Measurements from ENCODE around the gene ANK3. TPM values are rescaled to one million over a fixed set of nuclear protein-coding genes. Genes with fewer than 3 reads are reported as not detected.

The ANK3 gene
- polyA plus RNA-seq, 1 donor (not counting 4 experiments of a cell fraction or from before 2014, with no cell fraction given) = 8.3 TPM

DNA sequence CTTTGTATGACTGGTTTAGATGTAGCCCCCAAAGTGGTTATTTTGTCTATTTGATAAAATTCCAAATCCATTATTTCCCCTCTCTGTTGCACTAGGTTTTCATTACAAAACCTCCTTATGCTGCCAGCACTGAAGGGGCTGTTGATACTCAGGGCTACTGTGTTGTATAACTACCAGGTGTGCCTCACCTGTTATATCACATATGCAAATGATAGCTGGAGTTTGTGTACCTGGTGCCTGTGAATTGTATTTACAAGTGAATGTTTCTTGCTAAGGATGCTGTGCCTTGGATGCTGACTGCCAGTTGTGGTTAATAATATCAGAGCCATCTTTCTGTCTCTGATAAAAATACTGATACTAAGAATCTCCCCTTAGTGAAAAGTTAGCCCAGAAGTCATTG, 398.6 kb downstream of the ANK3 start:
- dilution Hi-C loops (cut with MboI; ENCODE audit: extremely low pct_ligation_motif_present, low sequenced_read_pairs) = no loop called here
- H3K9me3 ChIP-seq (ENCODE audit: control insufficient read depth, low read depth, low read length) = no peaks in the 10 kb centered on the region
- FAIRE-seq (no peak), DNase-seq (ENCODE audit: low read depth, low spot score) (no peak)
- peak overlapping the region; percentile 68 for H2AFZ ChIP-seq (ENCODE audit: control insufficient read depth, low read length)
- H3K27ac ChIP-seq (ENCODE audit: control insufficient read depth, insufficient read depth, low read length) = peak overlapping the region; percentile 85
- no peaks in the 10 kb centered on the region for H3K79me2 ChIP-seq (ENCODE audit: control insufficient read depth, insufficient read depth, low read length)
- H3K36me3 ChIP-seq (ENCODE audit: control insufficient read depth in 2 of 2, extremely low read depth in 1 of 2, insufficient read depth in 2 of 2, low read length in 2 of 2) = no peaks in the 10 kb centered on the region
- H3K27me3 ChIP-seq (ENCODE audit: control insufficient read depth, extremely low read depth, insufficient read depth, low read length) = no peaks in the 10 kb centered on the region
- TF ChIP-seq, protein P1, sequence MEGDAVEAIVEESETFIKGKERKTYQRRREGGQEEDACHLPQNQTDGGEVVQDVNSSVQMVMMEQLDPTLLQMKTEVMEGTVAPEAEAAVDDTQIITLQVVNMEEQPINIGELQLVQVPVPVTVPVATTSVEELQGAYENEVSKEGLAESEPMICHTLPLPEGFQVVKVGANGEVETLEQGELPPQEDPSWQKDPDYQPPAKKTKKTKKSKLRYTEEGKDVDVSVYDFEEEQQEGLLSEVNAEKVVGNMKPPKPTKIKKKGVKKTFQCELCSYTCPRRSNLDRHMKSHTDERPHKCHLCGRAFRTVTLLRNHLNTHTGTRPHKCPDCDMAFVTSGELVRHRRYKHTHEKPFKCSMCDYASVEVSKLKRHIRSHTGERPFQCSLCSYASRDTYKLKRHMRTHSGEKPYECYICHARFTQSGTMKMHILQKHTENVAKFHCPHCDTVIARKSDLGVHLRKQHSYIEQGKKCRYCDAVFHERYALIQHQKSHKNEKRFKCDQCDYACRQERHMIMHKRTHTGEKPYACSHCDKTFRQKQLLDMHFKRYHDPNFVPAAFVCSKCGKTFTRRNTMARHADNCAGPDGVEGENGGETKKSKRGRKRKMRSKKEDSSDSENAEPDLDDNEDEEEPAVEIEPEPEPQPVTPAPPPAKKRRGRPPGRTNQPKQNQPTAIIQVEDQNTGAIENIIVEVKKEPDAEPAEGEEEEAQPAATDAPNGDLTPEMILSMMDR (optimal IDR thresholded peaks at IDR 0.05 in 1 of 3, IDR thresholded peaks at IDR 0.05 in 1 of 3, conservative IDR thresholded peaks at IDR 0.05 in 1 of 3; ENCODE audit: extremely low read depth in 1 of 3, insufficient read depth in 2 of 3, low read length in 3 of 3) = no peak
- TF ChIP-seq EZH2 (IDR thresholded peaks at IDR 0.05; ENCODE audit: low read length) = no peak
- H4K20me1 ChIP-seq (ENCODE audit: control insufficient read depth, extremely low read depth, insufficient read depth, low read length) = no peaks in the 10 kb centered on the region
- H3K9me1 ChIP-seq (ENCODE audit: control insufficient read depth, extremely low read depth, insufficient read depth, low read length) = no peaks in the 10 kb centered on the region
- peaks cover 23% of the 10 kb centered on the region for H3K4me1 ChIP-seq (ENCODE audit: control insufficient read depth, extremely low read depth, insufficient read depth, low read length)
- peak overlapping the region in 1 of 3 experiments; percentile 27 for H3K4me3 ChIP-seq (ENCODE audit: control insufficient read depth in 2 of 3, extremely low read depth in 1 of 3, insufficient read depth in 2 of 3, low read depth in 1 of 3, low read length in 3 of 3)
- peak overlapping the region; percentile 87 for H3K4me2 ChIP-seq (ENCODE audit: control insufficient read depth, extremely low read depth, insufficient read depth, low read depth, low read length)
- peak overlapping the region; percentile 53 for H3K9ac ChIP-seq (ENCODE audit: control insufficient read depth, extremely low read depth, insufficient read depth, low read length)

DNA sequence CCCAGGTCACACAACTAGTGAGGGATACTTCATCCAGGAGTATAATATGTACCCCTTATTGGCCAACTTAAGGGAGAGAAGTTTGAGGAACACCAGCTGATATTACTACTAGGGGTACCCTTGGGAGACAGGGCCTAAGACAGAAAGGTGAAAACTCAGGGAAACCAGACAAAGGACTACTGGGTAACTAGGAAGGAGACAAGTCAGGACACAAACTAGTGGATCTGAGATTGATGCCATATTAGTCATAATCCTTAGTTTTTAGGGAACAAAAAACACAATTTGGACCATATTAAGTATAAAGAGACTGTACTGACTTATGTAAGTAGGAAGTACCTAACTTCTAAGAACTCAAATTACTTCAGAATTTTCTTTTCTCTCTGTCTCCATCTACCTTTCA, 404.0 kb downstream of the ANK3 start:
- dilution Hi-C loops (cut with MboI; ENCODE audit: extremely low pct_ligation_motif_present, low sequenced_read_pairs) = no loop called here
- peak; percentile 57 for FAIRE-seq
- no peaks in the 10 kb centered on the region for H3K27me3 ChIP-seq (ENCODE audit: control insufficient read depth, extremely low read depth, insufficient read depth, low read length)

More for the DNA sequence above, 404.0 kb downstream of the ANK3 start:
- Histone ChIP-seq H3K4me2 (ENCODE audit: control insufficient read depth, extremely low read depth, insufficient read depth, low read depth, low read length) (peak overlapping the region; percentile 61), H3K4me1 (ENCODE audit: control insufficient read depth, extremely low read depth, insufficient read depth, low read length) (peaks cover 13% of the 10 kb centered on the region), H3K4me3 (ENCODE audit: control insufficient read depth in 2 of 3, extremely low read depth in 1 of 3, insufficient read depth in 2 of 3, low read depth in 1 of 3, low read length in 3 of 3) (no peak overlapping the region), H3K27ac (ENCODE audit: control insufficient read depth, insufficient read depth, low read length) (no peak overlapping the region), H3K9ac (ENCODE audit: control insufficient read depth, extremely low read depth, insufficient read depth, low read length) (no peak overlapping the region), H3K36me3 (ENCODE audit: control insufficient read depth in 2 of 2, extremely low read depth in 1 of 2, insufficient read depth in 2 of 2, low read length in 2 of 2) (no peaks in the 10 kb centered on the region), H3K9me1 (ENCODE audit: control insufficient read depth, extremely low read depth, insufficient read depth, low read length) (no peaks in the 10 kb centered on the region), H2AFZ (ENCODE audit: control insufficient read depth, low read length) (peak overlapping the region; percentile 88), H3K79me2 (ENCODE audit: control insufficient read depth, insufficient read depth, low read length) (no peaks in the 10 kb centered on the region), H3K9me3 (ENCODE audit: control insufficient read depth, low read depth, low read length) (no peaks in the 10 kb centered on the region), H4K20me1 (ENCODE audit: control insufficient read depth, extremely low read depth, insufficient read depth, low read length) (no peaks in the 10 kb centered on the region)
- DNase-seq (ENCODE audit: low read depth, low spot score) = no peak
- TF ChIP-seq, protein P1 (optimal IDR thresholded peaks at IDR 0.05 in 1 of 3, IDR thresholded peaks at IDR 0.05 in 1 of 3, conservative IDR thresholded peaks at IDR 0.05 in 1 of 3; ENCODE audit: extremely low read depth in 1 of 3, insufficient read depth in 2 of 3, low read length in 3 of 3) = no peak
- no peak for TF ChIP-seq EZH2 (IDR thresholded peaks at IDR 0.05; ENCODE audit: low read length)

All from keratinocyte (primary cell).